Left lung (tissue), 10 donors: ENCODE data around the gene DRC7. TPM values are rescaled to one million over a fixed set of nuclear protein-coding genes. Genes with fewer than 3 reads are reported as not detected.

Source experiments
- ATAC-seq: fragments of 200-7000 bp; cut with Tn5 transposase; one replicate; pipeline ENCODE4 v1.9.1; 2020; ENCODE audit warnings: moderate library complexity
- DNase-seq, 4 donors: peaks; one replicate each; pipeline ENCODE4 v3.0.0-alpha.2; 2013 to 2020
- H3K27ac ChIP-seq, 2 donors: fragments of 200-600 bp; sonication (generic) in 1 of 2; one replicate each; pipeline versions ENCODE4 v1.5.0 to v1.8.0; 2020 to 2021
- H3K27me3 ChIP-seq, 2 donors: fragments of 200-600 bp; sonication (generic) in 1 of 2; one replicate each; pipeline versions ENCODE4 v1.5.0 to v1.8.0; 2020 to 2021
- H3K36me3 ChIP-seq, 2 donors: fragments of 200-600 bp; sonication (generic) in 1 of 2; one replicate each; pipeline versions ENCODE4 v1.5.0 to v1.8.0; 2020 to 2021
- H3K4me1 ChIP-seq, 2 donors: fragments of 200-600 bp; one replicate each; pipeline ENCODE4 v1.8.0; 2021
- H3K4me3 ChIP-seq, 2 donors: fragments of 200-600 bp; sonication (generic) in 1 of 2; one replicate each; pipeline versions ENCODE4 v1.5.0 to v1.8.0; 2020 to 2021; ENCODE audit warnings: mild to moderate bottlenecking in 1 of 2
- H3K9me3 ChIP-seq, 2 donors: fragments of 200-600 bp; sonication (generic) in 1 of 2; one replicate each; pipeline versions ENCODE4 v1.5.0 to v1.8.0; 2020 to 2021
- CTCF ChIP-seq, 2 donors: fragments of 200-600 bp; sonication (generic) in 1 of 2; IDR thresholded peaks; one replicate each; pipeline versions ENCODE4 v1.5.0 to v1.8.0; 2021; ENCODE audit warnings: antibody characterized with exemption in 2 of 2
- intact Hi-C, 2 donors: fragments of 100-400 bp; cut with DNase I; formaldehyde crosslinking; loops; one replicate each; pipeline versions ENCODE4 v1.11.2 to v1.14.2; 2022
- polyA plus RNA-seq, 6 donors: library from polyadenylated mRNA; unstranded; fragments of 120-200 nt; gene quantifications; one replicate each; pipeline ENCODE4 v1.2.1, GENCODE V29; 2013; ENCODE audit not compliant: insufficient read length in 6 of 6
- total RNA-seq, 2 donors: library from RNA; stranded (reverse); fragmentation: NEBNext Ultra II Directional; extraction: Animal tissue kit (Norgen Biotek cat#: 25700); gene quantifications; one replicate each; pipeline ENCODE4 v1.2.1, GENCODE V29; 2021
- donor health status: DM: no; HTN: yes; CAD: no.
- donor health status: DM: no; HTN: no; CAD: no.

Gene DRC7
- total and polyA plus RNA-seq, 8 donors, result 0.52 to 4.3 (median 2.4) TPM

DNA sequence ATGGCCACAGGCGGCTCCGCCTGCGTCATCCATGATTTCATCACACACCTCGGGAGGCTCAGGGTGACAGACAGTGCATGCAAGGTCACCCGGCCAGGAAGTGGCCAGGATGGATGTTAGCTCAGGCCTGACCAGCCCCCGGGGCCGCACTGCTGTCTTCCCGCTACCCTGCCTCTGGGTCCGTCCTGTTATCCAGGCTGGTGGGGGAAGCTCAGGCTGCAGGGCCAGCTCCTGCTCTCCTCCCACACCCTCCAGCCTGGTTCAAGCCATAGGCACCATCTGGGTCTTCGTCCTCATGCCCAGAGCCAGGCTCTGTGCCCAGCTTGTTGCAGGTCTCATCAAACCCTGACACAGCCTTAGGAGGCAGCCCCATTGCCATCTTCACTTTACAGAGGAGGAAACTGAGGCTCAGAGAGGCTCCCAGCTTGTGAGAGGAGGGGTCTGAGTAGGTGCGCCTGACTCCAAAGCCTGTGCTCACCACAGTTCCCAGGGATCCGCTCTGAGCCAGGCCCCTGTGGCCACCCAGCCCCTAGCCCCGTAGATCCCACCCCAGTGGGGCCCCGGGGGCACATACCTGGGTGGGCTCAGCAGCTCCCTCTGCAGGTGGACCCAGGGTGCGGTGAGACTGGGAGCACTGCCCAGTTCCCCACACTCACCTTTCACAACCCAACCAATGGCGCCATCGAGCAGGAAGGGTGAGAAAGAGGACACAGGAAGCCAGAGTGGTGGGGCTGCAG is 26.9 kb upstream of the DRC7 start:
- TF ChIP-seq CTCF (IDR thresholded peaks at IDR 0.05), result peak in 1 of 2 donors; percentile 45
- no peaks in the 10 kb centered on the region for H3K9me3 ChIP-seq
- peak overlapping the region in 1 of 2 donors; percentile 86 for H3K27ac ChIP-seq
- H3K27me3 ChIP-seq, result peaks cover 0 to 6% of the 10 kb centered on the region in 2 donors
- peak; percentile 74 for ATAC-seq
- DNase-seq, result peak in 2 of 4 donors; percentile 80 to 93
- intact Hi-C loops, result no loop called here
- peaks cover 0 to 13% of the 10 kb centered on the region in 2 donors for H3K36me3 ChIP-seq
- H3K4me1 ChIP-seq, result peaks cover 0 to 32% of the 10 kb centered on the region in 2 donors
- H3K4me3 ChIP-seq, result peak overlapping the region in 1 of 2 donors; percentile 39

DNA sequence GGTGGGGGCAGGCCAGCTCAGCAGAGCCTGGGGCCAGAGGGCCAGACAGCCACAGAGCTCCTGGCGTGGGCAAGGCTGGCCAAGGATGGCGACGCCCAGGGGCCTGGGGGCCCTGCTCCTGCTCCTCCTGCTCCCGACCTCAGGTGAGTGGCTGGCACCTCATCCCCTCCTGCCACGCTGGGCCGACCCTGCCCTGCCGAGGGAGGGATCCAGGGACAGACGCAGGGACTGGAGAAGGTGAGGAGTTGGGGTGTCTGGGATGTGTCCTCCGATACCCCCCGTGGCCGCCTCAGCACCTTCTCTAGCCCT is 26.4 kb upstream of the DRC7 start, which contains the start of gene ADGRG3:
Gene ADGRG3 (plus strand): TSS at position 44 of the 309 bp plus-strand sequence. CDS start 42 bp downstream, at position 86.
- ATAC-seq, result no peak
- peak within 1 kb of the TSS in 1 of 2 donors; percentile 39 for H3K4me3 ChIP-seq
- peaks cover 0 to 32% of the 10 kb centered on the region in 2 donors for H3K4me1 ChIP-seq
- H3K36me3 ChIP-seq, result peaks cover 0 to 9% of the 10 kb centered on the region in 2 donors
- peak in 1 of 4 donors; percentile 91 for DNase-seq
- intact Hi-C loops, result no loop called here
- no peak for TF ChIP-seq CTCF (IDR thresholded peaks at IDR 0.05)
- peaks cover 0 to 6% of the 10 kb centered on the region in 2 donors for H3K27me3 ChIP-seq
- no peaks in the 10 kb centered on the region for H3K9me3 ChIP-seq
- H3K27ac ChIP-seq, result peak within 1 kb of the TSS in 1 of 2 donors; percentile 86

DNA sequence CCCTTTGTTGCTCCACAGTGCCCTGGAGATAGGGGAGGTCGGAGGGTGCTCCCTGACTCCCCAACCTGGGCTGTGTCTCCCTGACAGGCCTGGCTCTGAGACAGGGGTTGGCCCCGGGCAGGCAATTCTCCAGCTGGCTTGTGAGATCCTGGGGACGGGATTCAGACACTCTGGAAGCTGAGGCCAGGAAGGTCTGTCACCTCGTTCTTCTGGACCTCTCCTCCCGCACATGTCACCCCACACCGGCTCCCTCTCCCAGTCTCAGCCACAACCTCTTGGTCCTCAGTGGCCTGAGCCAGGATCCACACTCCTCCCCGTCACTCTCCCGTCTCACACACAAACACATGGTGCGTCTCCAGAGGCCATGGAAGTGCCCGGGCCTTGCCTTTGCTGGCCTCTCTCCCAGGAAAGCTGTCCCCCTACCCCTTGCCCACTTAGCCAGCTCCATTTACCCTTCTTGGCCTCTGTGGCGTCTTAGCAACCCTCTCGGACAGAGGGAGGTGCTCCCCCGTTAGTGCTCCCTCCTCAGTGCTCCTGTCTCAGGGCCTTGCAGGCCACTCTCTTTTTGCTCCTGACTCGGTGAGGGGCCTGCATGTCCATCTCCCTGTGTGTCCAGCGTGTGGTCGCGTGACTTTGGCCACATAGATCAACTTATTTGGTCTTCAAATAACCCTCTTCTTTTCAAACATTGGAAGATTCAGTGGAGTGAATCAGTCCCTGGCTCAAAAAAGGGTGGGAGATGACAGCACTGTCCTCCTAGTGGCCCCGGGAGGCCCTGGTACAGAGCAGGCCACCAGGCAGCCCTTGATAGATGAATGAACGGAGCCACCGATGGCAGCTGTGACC is 25.8 kb upstream of the DRC7 start:
- Histone ChIP-seq H3K36me3 (peaks cover 0 to 2% of the 10 kb centered on the region in 2 donors), H3K4me1 (peaks cover 0 to 32% of the 10 kb centered on the region in 2 donors), H3K4me3 (peak overlapping the region in 1 of 2 donors; percentile 39), H3K9me3 (no peaks in the 10 kb centered on the region), H3K27ac (peak overlapping the region in 1 of 2 donors; percentile 86), H3K27me3 (peaks cover 0 to 6% of the 10 kb centered on the region in 2 donors)
- ATAC-seq (no peak), DNase-seq (peak in 1 of 4 donors; percentile 62)
- no peak for TF ChIP-seq CTCF (IDR thresholded peaks at IDR 0.05)
- intact Hi-C loops, result no loop called here

GRCh38 chr16:57669476-57670162 is 25.0 kb upstream of the DRC7 start:
- intact Hi-C loops, result no loop called here
- H3K9me3 ChIP-seq, result no peaks in the 10 kb centered on the region
- no peaks in the 10 kb centered on the region for H3K36me3 ChIP-seq
- ATAC-seq, result no peak
- TF ChIP-seq CTCF (IDR thresholded peaks at IDR 0.05), result no peak
- peaks cover 0 to 6% of the 10 kb centered on the region in 2 donors for H3K27me3 ChIP-seq
- H3K4me1 ChIP-seq, result peaks cover 0 to 32% of the 10 kb centered on the region in 2 donors
- peak overlapping the region in 1 of 2 donors; percentile 86 for H3K27ac ChIP-seq
- peak in 1 of 4 donors; percentile 66 for DNase-seq
- H3K4me3 ChIP-seq, result peak overlapping the region in 1 of 2 donors; percentile 39
